HUES64 (cell line): ENCODE measurements around the gene ATXN1.

Experiments used
- H3K27ac ChIP-seq: 2 replicates; pipeline ENCODE4 v1.7.0; 2013; ENCODE audit warnings: low read depth, low read length, inconsistent platforms
- H3K27me3 ChIP-seq: 2 replicates; pipeline ENCODE4 v1.6.1; 2013; ENCODE audit warnings: mild to moderate bottlenecking, low read length; ENCODE audit not compliant: insufficient read depth
- H3K36me3 ChIP-seq: 2 replicates; pipeline ENCODE4 v1.6.1; 2013; ENCODE audit warnings: mild to moderate bottlenecking, low read length; ENCODE audit not compliant: insufficient read depth
- H3K4me1 ChIP-seq: 2 replicates; pipeline ENCODE4 v1.6.1; 2013; ENCODE audit warnings: mild to moderate bottlenecking, low read length, moderate library complexity; ENCODE audit not compliant: insufficient read depth
- H3K4me3 ChIP-seq: 2 replicates; pipeline ENCODE4 v1.5.1; 2013; ENCODE audit warnings: mild to moderate bottlenecking, low read length, moderate library complexity
- H3K9ac ChIP-seq: 2 replicates; pipeline ENCODE4 v1.6.1; 2013; ENCODE audit warnings: mild to moderate bottlenecking, low read depth, low read length
- H3K9me3 ChIP-seq: 2 replicates; pipeline ENCODE4 v1.6.1; 2013; ENCODE audit warnings: low read depth, low read length; ENCODE audit not compliant: insufficient read depth
- WGBS: fragments of 150-250, 120-280 bp; methylation state at CpG from one replicate; pipeline ENCODE4 v1.1.7; 2013; ENCODE audit warnings: missing lambda C conversion rate; 5-methylcytosine and 5-hydroxymethylcytosine counted together

Gene ATXN1

GRCh38 chr6:16767765-16768476, 6.7 kb upstream of the ATXN1 start:
- no peak overlapping the region for H3K9ac ChIP-seq
- 91% methylated on average over 2 of the region's 2 CpGs for WGBS
- H3K4me1 ChIP-seq: peaks cover 21% of the 10 kb centered on the region
- no peak overlapping the region for H3K4me3 ChIP-seq
- no peak overlapping the region for H3K27ac ChIP-seq
- H3K9me3 ChIP-seq: no peaks in the 10 kb centered on the region
- peaks cover under 1% of the 10 kb centered on the region; the same call in 1 of the 2 replicates for H3K27me3 ChIP-seq
- H3K36me3 ChIP-seq: no peaks in the 10 kb centered on the region

DNA sequence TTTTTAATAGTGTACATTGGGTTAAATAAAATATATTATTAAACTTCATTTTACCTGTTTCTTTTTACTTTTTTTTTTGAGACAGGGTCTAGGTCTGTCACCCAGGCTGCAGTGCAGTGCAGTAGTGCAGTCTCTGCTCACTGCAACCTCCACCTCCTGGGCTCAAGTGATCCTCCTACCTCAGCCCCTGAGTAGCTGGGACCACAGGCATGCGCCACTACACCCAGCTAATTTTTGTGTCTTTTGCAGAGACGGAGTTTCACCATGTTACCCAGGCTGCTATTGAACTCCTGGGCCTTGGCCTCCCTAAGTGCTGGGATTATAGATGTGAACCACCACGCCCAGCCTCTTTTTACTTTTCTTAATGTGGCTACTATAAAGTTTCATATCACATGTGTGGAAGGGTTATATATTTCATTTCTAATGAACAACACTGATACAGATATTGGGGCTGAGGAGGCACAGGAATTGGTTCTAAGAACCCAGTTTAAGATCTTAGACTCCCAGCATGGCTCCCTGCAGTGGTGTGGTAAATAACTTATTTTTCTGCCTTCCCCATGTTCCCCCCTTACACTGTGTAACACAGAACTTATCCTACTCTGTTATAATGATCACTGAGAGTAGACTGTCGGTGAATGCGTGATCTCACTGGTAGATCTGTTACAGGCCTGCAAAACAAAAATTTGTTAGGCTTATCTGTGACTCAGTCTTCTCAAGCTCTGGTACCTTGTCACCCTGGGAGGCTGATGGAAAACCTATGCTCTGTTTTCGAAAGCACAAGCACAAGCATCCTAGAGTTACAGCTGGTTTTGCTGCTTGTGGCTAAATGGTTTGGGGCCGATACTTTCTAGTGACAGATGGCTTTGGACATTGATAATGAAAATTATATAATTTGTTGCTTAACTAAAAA, 5.8 kb upstream of the ATXN1 start:
- Histone ChIP-seq H3K4me3 (no peak overlapping the region), H3K27ac (no peak overlapping the region), H3K4me1 (peaks cover 21% of the 10 kb centered on the region), H3K9me3 (no peaks in the 10 kb centered on the region), H3K36me3 (no peaks in the 10 kb centered on the region), H3K9ac (no peak overlapping the region), H3K27me3 (peaks cover 9% of the 10 kb centered on the region; the same call in 1 of the 2 replicates)
- 92% methylated on average over 6 of the region's 7 CpGs for WGBS

DNA sequence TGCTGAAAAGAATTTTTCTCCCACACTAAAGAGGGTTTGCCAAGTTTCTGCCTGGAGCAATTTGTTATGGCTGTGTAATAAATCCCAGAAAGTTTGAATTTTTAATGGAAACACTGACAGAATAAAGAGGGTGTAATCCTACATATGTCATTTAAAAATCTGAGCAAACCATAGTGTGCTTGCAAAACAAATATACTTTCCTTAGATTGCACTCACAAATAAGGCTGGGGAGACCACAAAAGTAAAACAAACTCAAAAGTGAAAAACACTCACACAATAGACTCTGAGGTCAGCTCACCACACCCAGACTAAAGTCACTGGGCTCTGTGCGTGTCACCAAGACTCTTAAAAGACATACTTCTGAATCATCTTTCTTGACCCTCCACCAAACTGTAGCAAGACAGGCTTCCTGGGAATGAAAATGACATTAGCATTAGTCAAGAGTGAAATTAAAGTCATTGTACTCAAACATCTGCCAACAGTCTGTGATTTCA, 4.8 kb upstream of the ATXN1 start:
- H3K36me3 ChIP-seq: no peaks in the 10 kb centered on the region
- peaks cover 13% of the 10 kb centered on the region; the same call in 1 of the 2 replicates for H3K27me3 ChIP-seq
- peaks cover 21% of the 10 kb centered on the region for H3K4me1 ChIP-seq
- no peak overlapping the region for H3K27ac ChIP-seq
- no peaks in the 10 kb centered on the region for H3K9me3 ChIP-seq
- whole genome bisulfite sequencing: 85% methylated on average over 1 of the region's 1 CpG
- H3K4me3 ChIP-seq: no peak overlapping the region
- no peak overlapping the region for H3K9ac ChIP-seq

GRCh38 chr6:16765235-16765634, 4.0 kb upstream of the ATXN1 start:
- 95% methylated on average over 3 of the region's 3 CpGs for WGBS
- H3K27ac ChIP-seq: no peak overlapping the region

GRCh38 chr6:16764188-16764950, 3.1 kb upstream of the ATXN1 start:
- Histone ChIP-seq H3K9me3 (no peaks in the 10 kb centered on the region), H3K4me3 (no peak overlapping the region), H3K27me3 (peaks cover 16% of the 10 kb centered on the region; the same call in 1 of the 2 replicates), H3K9ac (no peak overlapping the region), H3K27ac (no peak overlapping the region), H3K4me1 (peaks cover 10% of the 10 kb centered on the region), H3K36me3 (no peaks in the 10 kb centered on the region)
- WGBS: 100% methylated on average over 1 of the region's 3 CpGs

More at GRCh38 chr6:16765235-16765634, 4.0 kb upstream of the ATXN1 start:
- Histone ChIP-seq H3K9ac (no peak overlapping the region), H3K27me3 (peaks cover 13% of the 10 kb centered on the region; the same call in 1 of the 2 replicates), H3K36me3 (no peaks in the 10 kb centered on the region), H3K4me3 (no peak overlapping the region), H3K9me3 (no peaks in the 10 kb centered on the region), H3K4me1 (peaks cover 19% of the 10 kb centered on the region)

- 1% methylated on average over 27 of the region's 32 CpGs for WGBS
- peaks cover 14% of the 10 kb centered on the region for H3K4me1 ChIP-seq
- peak overlapping the region; percentile 87 for H3K4me3 ChIP-seq
- H3K27ac ChIP-seq: no peak overlapping the region; the same call in 1 of the 2 replicates
- no peaks in the 10 kb centered on the region for H3K36me3 ChIP-seq
- H3K27me3 ChIP-seq: peaks cover 24% of the 10 kb centered on the region
- H3K9ac ChIP-seq: peak overlapping the region; percentile 61; the same call in 1 of the 2 replicates
- H3K9me3 ChIP-seq: no peaks in the 10 kb centered on the region
Observed at GRCh38 chr6:16762550-16763477, 1.6 kb upstream of the ATXN1 start.

GRCh38 chr6:16762268-16762549, 949 bp upstream of the ATXN1 start:
- Histone ChIP-seq H3K36me3 (no peaks in the 10 kb centered on the region), H3K27ac (no peak overlapping the region; the same call in 1 of the 2 replicates), H3K9me3 (no peaks in the 10 kb centered on the region), H3K4me1 (peaks cover 16% of the 10 kb centered on the region), H3K27me3 (peaks cover 24% of the 10 kb centered on the region), H3K9ac (peak overlapping the region; percentile 61), H3K4me3 (peak overlapping the region; percentile 87)
- under 1% methylated on average over 21 of the region's 21 CpGs for whole genome bisulfite sequencing

- Histone ChIP-seq H3K36me3 (no peaks in the 10 kb centered on the region), H3K4me3 (peak overlapping the region; percentile 87), H3K27ac (peak overlapping the region; percentile 80; the same call in 1 of the 2 replicates), H3K27me3 (peaks cover 24% of the 10 kb centered on the region), H3K4me1 (peaks cover 16% of the 10 kb centered on the region), H3K9ac (peak overlapping the region; percentile 61), H3K9me3 (no peaks in the 10 kb centered on the region)
- under 1% methylated on average over 63 of the region's 71 CpGs for WGBS
Observed at GRCh38 chr6:16761471-16762267, 409 bp upstream of the ATXN1 start.

DNA sequence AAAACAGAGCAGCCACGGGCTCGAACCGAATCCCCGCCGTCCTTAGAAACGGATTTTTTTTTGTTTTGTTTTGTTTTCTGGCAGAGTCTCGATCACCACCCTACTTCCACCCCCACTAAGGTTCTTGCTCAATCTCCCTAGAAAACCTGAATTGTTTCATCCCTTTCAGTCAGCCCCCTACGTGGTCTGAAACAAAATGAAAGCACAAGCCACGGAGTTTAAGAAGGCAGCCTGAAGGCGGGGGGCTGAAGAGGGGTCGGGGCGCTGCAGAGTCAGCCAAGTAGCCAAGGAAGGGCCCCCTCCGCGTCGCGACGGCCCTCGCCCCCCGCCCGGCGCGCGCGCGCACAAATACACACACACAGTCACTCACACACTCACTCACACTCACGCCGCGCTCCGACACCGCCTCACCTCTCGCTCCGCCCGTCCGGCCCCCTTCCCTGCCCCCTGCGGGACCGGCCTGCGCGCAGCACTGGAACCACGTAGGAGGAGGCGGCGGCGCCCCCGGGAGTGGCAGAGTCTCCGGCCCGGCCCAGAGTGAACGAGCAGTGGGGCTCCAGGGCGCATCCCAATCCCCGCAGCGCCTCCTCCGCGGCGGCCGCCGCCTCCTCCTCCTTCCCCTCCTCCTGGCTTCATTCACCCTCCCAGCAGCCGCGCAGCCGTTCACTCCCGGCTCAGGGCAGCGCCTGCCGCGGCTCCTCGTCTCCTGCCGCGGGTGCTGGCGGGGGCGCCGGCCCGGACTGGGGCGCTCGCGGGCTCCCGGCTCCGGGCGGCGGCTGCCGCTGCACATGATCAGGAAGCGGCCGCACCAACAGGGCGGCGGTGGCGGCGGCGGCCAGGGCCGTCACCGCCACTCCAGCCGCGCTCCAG, 1.4 kb downstream of the ATXN1 start:
- H3K9ac ChIP-seq: peak overlapping the region; percentile 69
- no peak overlapping the region; the same call in 1 of the 2 replicates for H3K27ac ChIP-seq
- no peaks in the 10 kb centered on the region for H3K9me3 ChIP-seq

More for the DNA sequence above, 1.4 kb downstream of the ATXN1 start:
- H3K36me3 ChIP-seq: no peaks in the 10 kb centered on the region
- H3K4me3 ChIP-seq: peak overlapping the region; percentile 87
- H3K4me1 ChIP-seq: peaks cover 16% of the 10 kb centered on the region
- under 1% methylated on average over 87 of the region's 87 CpGs for WGBS
- H3K27me3 ChIP-seq: peaks cover 24% of the 10 kb centered on the region
